Right lobe of liver (tissue), 4 donors: Measurements from ENCODE around the gene CRACR2B.

Source experiments
- CTCF ChIP-seq, 4 donors: fragments of 200-600 bp in 3 of 4; fragments of 450-650 bp in 1 of 4; IDR thresholded peaks; one replicate each; pipeline versions ENCODE4 v1.5.1 to v1.8.0; 2016 to 2022; ENCODE audit warnings: antibody characterized with exemption in 4 of 4, mild to moderate bottlenecking in 2 of 4
- POLR2A ChIP-seq: fragments of 450-650 bp; IDR thresholded peaks from one replicate; pipeline ENCODE4 v1.6.1; 2017; ENCODE audit warnings: antibody characterized with exemption, mild to moderate bottlenecking
- donor health status: DM: no; HTN: no; CAD: no.
- donor health status: DM: no; HTN: no; CAD: no.
- donor health status: DM: no; HTN: yes; CAD: no.

GRCh38 chr11:803467-803742 is 24.3 kb upstream of the CRACR2B start:
- TF ChIP-seq CTCF (IDR thresholded peaks at IDR 0.05) (no peak), POLR2A (no peak)
